GM19438 (cell line): ENCODE results near the gene SPTLC3.

ENCODE experiments used
- ATAC-seq: cut with Tn5 transposase; IDR thresholded peaks from one replicate; pipeline ENCODE4 v1.9.1; 2021; ENCODE audit warnings: low read depth; ENCODE audit not compliant: unreplicated experiment

The SPTLC3 gene

GRCh38 chr20:12984069-12984765, 24.6 kb upstream of the SPTLC3 start:
- no peak for ATAC-seq

GRCh38 chr20:12984863-12985262, 23.9 kb upstream of the SPTLC3 start:
- ATAC-seq: no peak

- no peak for ATAC-seq
Measured at GRCh38 chr20:12987261-12987660, 21.5 kb upstream of the SPTLC3 start.

- no peak for ATAC-seq
Measured at GRCh38 chr20:12989586-12990115, 19.1 kb upstream of the SPTLC3 start.

DNA sequence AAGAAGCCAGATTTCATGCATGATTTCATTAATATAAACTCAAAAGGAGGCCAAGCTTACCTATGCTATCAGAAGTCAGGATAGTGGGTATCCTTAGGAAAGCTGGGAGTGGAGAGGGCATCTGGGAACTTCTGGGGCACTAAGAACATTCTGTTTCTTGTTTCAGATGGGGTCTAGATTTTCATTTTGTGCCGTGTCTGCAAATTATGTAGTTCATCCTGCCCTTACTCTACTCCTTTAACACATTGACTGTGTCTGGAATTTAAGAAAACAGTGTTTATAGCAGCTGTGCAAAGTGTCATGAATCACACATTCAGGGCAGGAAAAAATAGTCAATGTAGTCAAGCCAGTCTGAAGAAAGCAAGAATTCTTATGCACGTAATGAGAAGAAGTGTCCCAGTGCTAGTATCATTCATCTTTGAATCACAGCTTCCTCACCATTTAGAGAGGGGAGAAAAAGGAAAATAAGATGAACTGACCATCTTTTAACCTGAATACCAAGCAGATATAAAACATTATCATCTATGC, 11.6 kb upstream of the SPTLC3 start:
- no peak for ATAC-seq

DNA sequence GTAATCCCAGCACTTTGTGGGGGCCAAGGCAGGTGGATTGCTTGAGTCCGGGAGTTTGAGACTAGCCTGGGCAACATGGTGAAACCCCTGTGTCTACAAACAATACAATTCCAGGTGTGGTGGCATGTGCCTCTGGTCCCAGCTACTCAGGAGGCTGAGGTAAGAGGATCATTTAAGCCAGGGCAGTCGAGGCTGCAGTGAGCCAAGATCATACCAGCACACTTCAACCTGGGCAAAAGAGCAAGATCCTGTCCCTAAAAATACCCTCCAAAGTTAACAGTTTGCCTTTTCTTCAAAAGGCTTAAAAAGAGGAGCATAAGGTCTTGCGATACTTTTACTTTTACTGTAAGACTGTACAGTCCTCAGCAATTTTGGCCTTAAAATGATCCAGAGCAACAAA, 10.7 kb upstream of the SPTLC3 start:
- no peak for ATAC-seq

DNA sequence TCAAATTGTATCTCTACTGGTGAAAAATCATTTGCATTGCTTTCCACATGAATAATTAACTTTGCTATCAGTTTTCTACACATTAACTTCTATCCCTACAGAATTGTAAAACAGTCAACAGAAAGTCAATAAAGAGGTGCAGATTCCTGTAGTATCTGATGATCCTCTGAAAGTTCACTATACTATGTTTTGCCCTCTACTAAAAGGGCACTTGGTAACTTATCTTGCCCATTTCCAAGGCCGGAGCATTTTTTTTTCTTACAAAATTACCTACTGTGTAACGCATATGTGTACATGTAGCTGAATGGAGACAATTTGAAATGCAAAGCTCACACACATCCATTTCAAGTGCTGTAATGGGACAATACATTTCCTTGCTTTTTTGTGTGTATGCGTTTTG, 9.6 kb upstream of the SPTLC3 start:
- no peak for ATAC-seq

DNA sequence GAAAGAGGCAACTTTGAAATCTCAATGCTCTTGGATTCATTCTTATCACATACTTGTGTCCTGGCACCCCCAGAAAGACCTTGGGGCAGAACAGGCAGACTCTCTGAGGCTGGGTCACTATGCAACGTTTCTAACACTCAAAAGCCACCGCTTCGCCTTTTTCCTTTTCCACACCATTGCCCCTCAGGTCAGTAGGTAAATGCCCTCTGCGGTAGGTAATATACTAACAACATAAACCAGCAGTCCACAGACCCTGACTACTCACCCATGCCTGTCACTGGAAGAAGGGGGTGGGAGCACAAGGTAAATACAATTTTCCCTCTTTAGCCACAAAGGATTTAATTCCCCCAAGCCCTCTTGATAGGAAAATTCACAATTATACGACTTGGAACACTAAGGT, 6.5 kb upstream of the SPTLC3 start:
- ATAC-seq: no peak

- ATAC-seq: no peak
Measured at GRCh38 chr20:13006825-13007224, 1.9 kb upstream of the SPTLC3 start.

DNA sequence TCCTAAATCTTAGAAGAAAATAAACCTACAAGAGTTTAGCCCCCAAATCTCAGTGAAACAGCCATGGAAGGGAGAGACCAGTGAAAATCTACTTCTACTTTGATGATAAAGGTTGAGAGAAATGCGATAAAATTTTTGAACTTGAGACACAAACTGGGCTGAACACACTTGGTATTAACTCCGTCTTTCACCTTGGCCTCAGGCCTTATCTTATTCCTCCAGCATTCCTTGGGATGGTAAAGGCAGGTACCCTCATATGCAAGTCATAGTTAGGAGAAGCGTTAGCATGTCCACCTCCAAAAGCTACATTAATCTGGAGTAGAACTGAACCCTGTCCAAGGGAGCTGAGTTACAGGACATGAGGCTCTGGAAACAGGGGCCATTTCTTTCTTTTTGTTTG, 1.2 kb upstream of the SPTLC3 start:
- ATAC-seq: no peak

DNA sequence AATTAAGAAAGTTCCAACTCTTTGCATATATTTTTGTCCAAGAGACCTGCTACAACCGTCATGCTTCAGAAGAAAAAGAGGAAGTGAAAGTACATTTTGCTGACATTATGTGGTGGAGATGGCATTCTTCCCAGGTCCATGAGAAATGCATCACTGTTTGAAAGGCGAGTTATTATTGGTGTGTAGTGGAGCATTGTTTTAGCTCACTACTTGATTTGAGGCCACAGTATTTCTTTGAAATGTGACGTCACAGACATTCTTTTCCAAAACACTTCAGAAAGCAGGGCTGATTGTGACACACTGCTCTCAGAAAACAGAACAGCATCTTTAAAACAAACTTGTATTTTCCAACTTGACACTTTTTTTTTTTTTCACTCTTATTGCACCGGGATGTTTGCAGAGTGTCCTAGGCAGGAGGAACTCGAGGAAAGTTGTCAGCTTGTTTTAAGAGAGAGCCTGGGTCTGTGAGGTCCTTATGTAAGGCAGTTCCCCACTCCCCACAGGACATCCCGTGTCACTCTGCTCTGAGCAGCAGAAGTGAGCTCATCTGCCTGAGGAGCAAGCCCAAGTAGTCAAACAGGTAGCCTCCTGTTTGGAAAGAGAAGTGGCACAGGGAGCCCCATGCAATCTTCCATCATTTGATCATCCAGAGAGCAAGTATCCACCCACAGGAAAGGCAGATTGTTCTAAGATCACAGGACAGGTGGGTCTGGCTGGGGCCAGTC, 1.1 kb downstream of the SPTLC3 start:
- ATAC-seq: peak; percentile 98

DNA sequence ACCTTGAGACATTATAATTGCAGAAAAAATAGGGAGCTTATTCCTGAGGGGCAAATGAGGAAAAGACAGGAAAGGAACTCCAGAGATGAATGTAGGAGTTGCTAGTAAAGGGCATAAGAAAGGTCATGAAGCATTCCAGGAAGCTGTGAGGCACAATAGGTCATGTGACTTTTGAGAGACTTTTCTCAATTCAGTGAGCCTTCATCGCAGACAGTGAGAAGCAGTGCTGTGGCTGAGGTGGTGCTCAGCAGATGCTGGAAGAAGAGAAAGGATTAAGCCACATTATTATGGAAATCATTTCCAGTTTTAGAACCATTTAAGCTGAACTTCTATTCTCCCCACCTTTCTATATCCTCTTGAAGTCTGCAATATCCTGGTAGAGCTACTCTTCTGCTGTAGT, 4.1 kb downstream of the SPTLC3 start:
- ATAC-seq: no peak

- ATAC-seq: no peak
Measured at GRCh38 chr20:13013411-13013810, 4.6 kb downstream of the SPTLC3 start.

GRCh38 chr20:13017235-13017634, 8.5 kb downstream of the SPTLC3 start:
- ATAC-seq: no peak

DNA sequence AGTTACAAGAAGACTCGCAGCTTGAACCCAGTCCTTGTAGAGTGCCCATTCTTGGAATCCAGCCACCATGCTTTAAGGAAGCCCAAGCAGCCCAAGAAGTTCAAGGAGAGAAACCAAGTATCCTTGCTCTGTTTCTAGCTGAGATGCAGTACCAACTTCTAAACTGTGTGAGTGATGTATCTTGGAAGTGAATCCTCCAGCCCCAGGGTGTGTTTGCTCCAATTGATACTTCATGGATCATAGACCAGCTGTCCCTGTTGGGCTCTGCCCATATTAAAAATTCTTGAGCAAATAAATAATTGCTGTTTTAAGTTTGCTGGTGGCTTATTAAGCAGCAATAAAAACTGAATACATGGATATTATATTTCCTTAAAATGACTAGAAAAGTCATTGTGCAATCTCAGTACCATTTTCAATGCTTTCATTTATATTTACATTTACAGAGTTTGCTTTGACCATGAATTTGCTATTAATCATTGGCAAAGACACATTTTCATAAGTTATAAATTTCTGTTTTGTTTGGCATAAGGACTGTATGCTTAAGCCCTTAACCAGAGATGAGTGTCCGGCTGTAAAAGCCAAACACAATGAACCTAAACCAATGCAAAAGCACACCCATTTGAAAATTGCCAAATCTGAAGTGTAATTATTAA, 9.2 kb downstream of the SPTLC3 start:
- ATAC-seq: no peak

GRCh38 chr20:13021205-13021970, 12.6 kb downstream of the SPTLC3 start:
- no peak for ATAC-seq

DNA sequence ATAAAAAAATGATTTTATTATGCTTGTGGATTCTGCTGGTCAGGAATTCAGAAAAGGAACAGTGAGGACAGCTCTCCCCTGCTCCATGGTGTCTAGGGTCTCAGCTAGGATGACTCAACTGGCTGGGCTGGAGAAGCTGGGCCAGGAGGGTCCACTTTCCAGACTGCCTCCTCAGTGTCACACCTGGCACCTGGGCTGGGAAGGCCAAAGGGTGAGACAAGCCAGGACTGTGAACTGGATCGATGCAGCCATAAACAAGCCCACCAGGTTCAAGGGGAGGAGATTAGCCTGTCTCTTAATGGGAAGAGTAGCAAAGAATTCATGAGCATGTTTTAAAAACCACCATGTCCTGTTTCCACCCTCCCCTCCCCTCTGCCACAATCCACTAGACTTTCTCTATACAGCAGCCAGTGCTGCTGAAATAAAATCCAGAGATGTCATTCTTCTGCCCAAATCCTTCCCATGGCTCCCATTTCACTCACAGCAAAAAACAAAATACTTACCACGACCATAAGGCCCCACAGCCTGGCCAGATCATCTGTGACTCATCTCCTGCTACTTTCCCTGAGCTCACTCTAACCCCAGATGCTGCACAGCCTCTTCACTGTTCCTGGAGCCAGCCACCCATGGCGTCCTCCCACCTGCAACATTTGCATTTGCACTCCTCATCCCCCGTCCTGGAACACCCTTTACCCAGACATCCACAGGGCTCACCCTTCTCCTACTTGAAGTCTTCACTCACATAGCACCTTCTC, 13.8 kb downstream of the SPTLC3 start:
- no peak for ATAC-seq

DNA sequence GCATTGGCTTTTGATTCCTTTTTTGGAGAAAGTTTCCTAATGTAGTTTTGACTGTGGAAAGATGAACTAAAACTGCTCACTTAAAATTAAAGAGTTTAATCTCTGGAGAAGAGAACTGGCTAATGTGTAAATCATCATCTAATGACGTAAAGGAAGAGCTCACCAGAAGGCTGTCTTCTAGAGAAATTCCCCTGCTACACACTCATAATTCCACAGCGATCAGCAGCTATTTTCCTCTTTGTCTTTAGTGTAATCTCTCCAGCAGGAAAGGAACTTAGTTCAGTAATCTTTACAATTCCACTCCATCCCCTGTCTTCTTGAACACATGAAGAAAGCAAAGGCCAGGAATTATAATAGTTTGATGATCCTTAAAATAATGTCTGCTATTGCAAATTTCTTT, 15.8 kb downstream of the SPTLC3 start:
- no peak for ATAC-seq

DNA sequence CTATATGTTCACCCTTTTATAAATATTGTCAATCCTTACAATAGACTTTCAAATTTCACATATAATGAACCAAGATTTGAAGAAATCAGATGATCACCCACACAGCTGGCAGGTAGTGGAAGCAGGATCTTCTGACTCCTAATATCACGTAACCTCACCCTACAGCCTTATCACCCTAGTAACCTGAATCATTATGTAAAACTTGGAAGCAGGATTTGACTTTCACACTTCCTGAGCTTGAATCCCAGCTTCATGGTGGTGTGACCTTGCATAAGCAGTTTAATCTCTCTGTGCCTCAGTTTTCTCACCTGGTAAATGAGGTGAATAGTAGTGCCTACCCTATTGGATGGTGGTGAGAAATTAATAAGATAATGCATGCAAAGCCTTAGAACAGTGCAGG, 16.4 kb downstream of the SPTLC3 start:
- no peak for ATAC-seq

- ATAC-seq: no peak
Measured at GRCh38 chr20:13028001-13028400, 19.2 kb downstream of the SPTLC3 start.
